GM19023 (cell line): Measurements from ENCODE around the gene APPL2.

Experiments used
- ATAC-seq: cut with Tn5 transposase; IDR thresholded peaks from one replicate; pipeline ENCODE4 v1.9.1; 2021; ENCODE audit warnings: mild to moderate bottlenecking, moderate library complexity; ENCODE audit not compliant: unreplicated experiment

The APPL2 gene

GRCh38 chr12:105142259-105142658 lies 93.7 kb downstream of the APPL2 start:
- ATAC-seq = no peak

- no peak for ATAC-seq
These were observed 94.6 kb downstream of the APPL2 start for GRCh38 chr12:105141320-105141922.

- ATAC-seq = no peak
These were observed 97.7 kb downstream of the APPL2 start for GRCh38 chr12:105138248-105138647.
